Measurements from ENCODE around the gene AMOTL1. TPM values are rescaled to one million over a fixed set of nuclear protein-coding genes. Genes with fewer than 3 reads are reported as not detected.
A peak's percentile ranks its signal among the peaks of the same experiment; 100 is the strongest.

AMOTL1 gene
- total RNA-seq, 2 donors from 2014 or later, result 3.3 to 14.2 TPM

GRCh38 chr11:94861306-94861845 is 93.2 kb downstream of the AMOTL1 start:
- no peak for DNase-seq
- intact Hi-C loops (cut with DNase I, micrococcal nuclease), result no loop called here
- no peak for ATAC-seq

DNA sequence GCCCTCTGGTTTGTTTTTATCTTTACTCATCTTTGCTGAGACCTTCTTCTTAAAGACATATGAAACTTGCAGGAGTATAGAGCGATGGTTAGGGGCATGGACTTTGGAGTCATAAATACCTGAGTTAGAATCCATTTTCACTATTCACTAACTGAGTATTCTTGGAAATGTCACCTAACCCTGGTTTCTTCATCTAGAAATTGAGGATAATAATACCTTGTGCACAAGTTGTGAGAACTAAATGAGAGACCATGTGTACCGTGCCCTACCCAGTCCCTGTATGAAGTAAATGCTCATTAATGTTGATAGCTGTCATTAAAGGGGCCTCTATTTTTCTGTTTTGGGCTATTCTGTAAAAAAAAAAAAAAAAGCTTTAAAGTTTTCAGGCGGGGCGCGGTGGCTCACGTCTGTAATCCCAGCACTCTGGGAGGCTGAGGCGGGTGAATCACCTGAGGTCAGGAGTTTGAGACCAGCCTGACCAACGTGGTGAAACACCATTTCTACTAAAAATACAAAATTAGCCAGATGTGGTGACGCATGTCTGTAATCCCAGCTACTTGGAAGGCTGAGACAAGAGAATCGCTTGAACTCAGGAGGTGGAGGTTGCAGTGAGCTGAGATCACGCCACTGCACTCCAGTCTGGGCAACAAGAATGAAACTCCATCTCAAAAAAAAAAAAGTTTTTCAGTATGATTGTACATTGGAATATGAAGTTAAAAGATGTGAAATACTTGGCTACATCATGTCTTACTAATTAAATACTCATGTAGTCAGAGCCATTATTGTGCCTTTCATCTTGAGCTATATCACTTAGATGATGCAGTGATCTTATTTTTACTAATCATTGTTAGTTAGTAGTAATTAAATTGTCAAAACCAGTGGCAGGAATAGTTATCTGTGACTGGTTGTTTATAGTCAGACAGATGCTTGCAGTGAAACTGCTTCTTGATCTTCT is 95.0 kb downstream of the AMOTL1 start:
- DNase-seq (no peak), ATAC-seq (no peak)
- intact Hi-C loops (cut with DNase I, micrococcal nuclease), result no loop called here

- ATAC-seq (no peak), DNase-seq (no peak)
- intact Hi-C loops (cut with DNase I, micrococcal nuclease), result no loop called here
These were observed 96.4 kb downstream of the AMOTL1 start for GRCh38 chr11:94864506-94865045.

DNA sequence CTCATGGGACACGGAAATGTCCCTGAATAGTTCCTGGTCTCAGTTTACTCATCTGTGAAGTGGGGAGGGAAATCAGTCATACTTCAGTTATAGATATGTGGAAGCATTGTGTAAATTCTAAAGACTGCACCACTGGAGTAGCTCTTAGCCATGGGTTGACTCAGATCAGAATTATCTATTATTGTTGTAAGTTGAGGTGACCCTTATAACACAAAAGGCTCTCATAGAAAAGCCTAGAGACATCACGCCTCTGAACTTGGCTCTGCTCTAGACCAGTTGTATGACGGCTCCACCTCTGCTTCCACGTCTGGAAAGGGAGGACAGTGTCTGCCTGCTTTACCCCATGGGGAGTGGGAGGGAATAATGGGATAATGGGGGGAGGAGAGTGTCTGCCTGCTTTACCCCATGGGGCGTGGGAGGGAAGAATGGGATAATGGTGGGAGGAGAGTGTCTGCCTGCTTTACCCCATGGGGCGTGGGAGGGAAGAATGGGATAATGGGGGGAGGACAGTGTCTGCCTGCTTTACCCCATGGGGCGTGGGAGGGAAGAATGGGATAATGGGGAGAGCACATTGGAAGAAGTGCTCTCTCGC is 98.2 kb downstream of the AMOTL1 start:
- no peak for DNase-seq
- intact Hi-C loops (cut with DNase I, micrococcal nuclease), result no loop called here
- ATAC-seq, result no peak

- no peak for DNase-seq
- intact Hi-C loops (cut with DNase I, micrococcal nuclease), result no loop called here
These were observed 99.0 kb downstream of the AMOTL1 start for GRCh38 chr11:94866936-94867795.

GRCh38 chr11:94868468-94868867 is 100.3 kb downstream of the AMOTL1 start:
- no peak for ATAC-seq
- intact Hi-C loops (cut with DNase I, micrococcal nuclease), result no loop called here
- DNase-seq, result no peak

More at GRCh38 chr11:94866936-94867795, 99.0 kb downstream of the AMOTL1 start:
- no peak for ATAC-seq

DNA sequence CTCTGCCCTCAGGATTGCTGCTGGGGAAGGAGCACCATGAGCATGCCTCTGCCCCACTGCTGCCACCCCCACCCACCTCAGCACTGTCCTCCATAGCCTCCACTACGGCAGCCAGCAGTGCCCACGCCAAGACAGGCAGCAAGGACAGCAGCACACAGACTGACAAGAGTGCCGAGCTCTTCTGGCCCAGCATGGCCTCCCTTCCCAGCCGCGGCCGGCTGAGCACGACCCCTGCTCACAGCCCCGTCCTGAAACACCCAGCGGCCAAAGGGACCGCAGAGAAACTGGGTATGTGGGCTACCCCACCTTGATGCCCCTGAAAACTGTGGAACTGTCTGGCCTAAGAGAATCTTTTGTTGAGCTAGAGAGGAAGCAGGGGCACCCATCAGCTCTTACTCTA is 101.0 kb downstream of the AMOTL1 start:
- no peak for DNase-seq
- ATAC-seq, result no peak
- intact Hi-C loops (cut with DNase I, micrococcal nuclease), result no loop called here

- DNase-seq, result no peak
- intact Hi-C loops (cut with DNase I, micrococcal nuclease), result no loop called here
- ATAC-seq, result no peak
These were observed 102.3 kb downstream of the AMOTL1 start for GRCh38 chr11:94870422-94870821.

DNA sequence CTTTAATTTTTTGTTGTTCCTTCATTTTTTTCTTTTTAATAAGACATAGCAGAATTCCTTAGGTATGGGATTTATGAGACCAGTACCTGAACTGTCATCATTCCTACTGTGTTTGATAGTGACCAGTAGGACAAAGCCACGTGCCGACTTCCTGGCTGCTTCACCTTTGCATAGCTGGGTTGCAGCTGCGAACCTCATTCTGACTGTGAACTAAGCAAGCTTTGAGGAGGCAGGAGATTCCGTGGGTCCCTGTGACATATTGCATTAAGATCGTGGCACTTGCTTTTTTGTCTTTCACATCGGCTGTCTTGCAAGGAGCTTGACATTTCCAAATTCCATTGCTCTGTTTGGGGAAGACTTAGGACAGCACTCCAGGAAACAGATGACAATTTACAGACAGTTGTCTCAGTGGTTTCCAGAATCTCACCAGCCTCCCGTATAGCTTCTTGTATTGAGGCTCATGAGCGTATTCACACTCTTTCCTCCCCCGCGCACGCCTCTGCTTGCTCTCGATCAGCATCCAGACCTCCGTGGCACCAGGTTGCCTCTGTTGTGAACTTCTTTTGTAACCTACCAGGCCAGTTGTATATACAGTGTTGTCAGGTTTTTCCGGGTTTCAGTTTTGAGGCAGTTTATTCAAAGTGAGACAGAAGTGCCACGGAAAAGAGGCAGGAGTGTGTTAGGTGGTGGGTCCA is 103.5 kb downstream of the AMOTL1 start:
- intact Hi-C loops (cut with DNase I, micrococcal nuclease), result no loop called here
- ATAC-seq, result no peak

GRCh38 chr11:94873916-94874540 is 105.9 kb downstream of the AMOTL1 start:
- ATAC-seq (no peak), DNase-seq (no peak)
- intact Hi-C loops (cut with DNase I, micrococcal nuclease), result no loop called here

More for the DNA sequence above, 103.5 kb downstream of the AMOTL1 start:
- no peak for DNase-seq

DNA sequence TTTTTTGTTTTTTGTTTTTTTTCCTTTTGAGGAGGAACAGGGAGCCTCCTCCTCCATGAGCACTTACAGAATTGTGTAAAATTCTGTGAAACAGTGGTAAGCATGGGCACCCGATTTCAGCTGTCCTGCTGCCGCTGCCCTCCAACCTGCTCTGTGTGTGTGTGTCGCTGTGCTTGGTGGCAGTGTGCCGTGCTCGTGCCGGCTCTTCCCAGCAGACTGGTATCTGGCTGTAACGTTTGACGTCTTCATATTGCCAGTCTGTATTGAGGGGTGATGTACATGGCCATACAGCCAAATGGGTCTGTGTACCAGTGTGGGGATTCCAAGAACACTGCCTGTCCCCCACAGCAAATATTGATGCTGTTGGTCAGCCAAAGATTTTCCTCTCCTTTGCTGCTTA is 108.1 kb downstream of the AMOTL1 start:
- no peak for DNase-seq
- ATAC-seq, result no peak
- intact Hi-C loops (cut with DNase I, micrococcal nuclease), result no loop called here

DNA sequence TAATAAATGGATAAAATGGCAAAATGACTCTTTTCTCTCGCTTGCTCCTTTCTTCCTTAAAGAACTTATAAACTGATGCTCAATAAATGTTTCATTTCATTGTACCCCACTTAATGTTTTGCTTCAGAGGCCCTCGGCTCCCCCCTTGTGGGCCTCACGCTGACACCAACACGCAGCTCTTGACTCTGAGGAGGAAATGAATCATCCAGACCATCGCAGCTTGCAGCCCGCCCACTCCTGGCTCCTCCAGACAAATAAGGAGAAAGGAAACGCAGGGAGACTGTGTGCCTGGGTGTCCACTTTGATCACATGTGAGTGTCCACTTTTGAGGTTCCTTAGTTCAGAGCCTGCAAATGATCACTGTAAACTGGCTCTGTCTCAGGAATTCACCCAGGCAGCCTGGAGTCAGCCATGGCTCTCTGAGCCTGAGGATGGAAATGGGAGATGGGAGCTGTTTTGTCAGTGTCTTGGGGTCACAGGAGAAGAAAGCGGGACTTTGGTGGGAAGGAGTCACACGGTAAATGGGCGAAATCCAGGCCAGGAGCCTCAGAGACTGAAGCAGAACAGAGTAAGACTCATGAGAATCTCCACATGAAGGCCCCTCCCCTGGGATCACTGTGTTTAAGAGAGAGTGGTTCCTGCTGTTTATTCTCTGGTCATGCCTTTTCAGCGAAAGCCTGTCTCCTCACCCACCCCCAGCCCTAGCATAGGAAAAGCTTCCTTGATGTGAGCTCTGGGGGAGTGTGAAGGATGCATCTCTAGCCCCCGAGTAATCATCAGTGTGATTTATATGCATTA is 108.7 kb downstream of the AMOTL1 start:
- peak; percentile 42 for ATAC-seq
- DNase-seq, result peak; percentile 44 to 75
- intact Hi-C loops (cut with DNase I, micrococcal nuclease), result no loop called here

DNA sequence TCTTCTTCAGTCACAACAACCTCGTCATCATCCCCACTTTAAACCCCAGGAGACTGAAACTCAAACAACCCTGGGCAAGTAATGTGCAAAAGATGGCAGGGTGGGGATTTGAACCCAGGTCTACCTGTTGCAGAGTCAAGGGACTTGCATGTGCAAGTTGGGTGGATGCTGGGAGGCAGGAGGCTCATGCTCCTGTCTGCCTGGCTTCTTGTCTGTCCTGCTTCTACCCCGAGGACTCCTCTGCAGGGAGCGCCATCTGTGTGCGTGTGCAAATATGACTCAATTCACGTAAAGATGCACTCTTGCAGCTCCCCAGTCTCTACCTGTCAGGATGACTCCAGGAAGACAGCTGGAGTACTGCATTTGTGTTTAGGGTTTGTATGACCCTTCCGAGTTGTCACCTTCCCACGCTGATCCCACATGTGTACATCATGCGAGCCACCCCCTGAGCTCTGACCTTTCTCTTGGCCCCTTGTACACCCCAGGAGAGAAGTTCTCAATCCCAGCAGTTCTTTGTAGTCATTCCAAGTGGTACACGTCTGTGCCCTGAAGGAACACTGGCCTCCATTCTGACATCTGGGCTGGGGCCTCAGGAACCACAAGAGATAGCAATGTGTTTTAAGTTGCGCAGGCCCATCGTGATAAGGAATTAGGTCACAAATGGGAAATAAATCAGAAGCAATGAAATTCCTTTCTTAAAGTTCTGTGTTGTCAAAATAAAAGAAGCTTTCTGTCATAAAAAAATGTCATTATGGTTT is 109.5 kb downstream of the AMOTL1 start:
- intact Hi-C loops (cut with DNase I, micrococcal nuclease), result no loop called here
- ATAC-seq (no peak), DNase-seq (no peak)

- ATAC-seq (no peak), DNase-seq (no peak)
- intact Hi-C loops (cut with DNase I, micrococcal nuclease), result no loop called here
These were observed 110.8 kb downstream of the AMOTL1 start for GRCh38 chr11:94879006-94879405.

GRCh38 chr11:94880216-94880615 is 112.1 kb downstream of the AMOTL1 start:
- ATAC-seq, result no peak
- no peak for DNase-seq
- intact Hi-C loops (cut with DNase I, micrococcal nuclease), result no loop called here

- intact Hi-C loops (cut with DNase I, micrococcal nuclease), result no loop called here
- ATAC-seq, result no peak
These were observed 114.8 kb downstream of the AMOTL1 start for GRCh38 chr11:94882931-94883330.

More at GRCh38 chr11:94882931-94883330, 114.8 kb downstream of the AMOTL1 start:
- no peak for DNase-seq

Measured in left colon (tissue), 2 donors.